Upper lobe of left lung (tissue), 6 donors: ENCODE data around the gene ABT1. TPM values are rescaled to one million over a fixed set of nuclear protein-coding genes. Genes with fewer than 3 reads are reported as not detected.
A peak's percentile ranks its signal among the peaks of the same experiment; 100 is the strongest.

ENCODE experiments used
- ATAC-seq, 2 donors: fragments of 200-7000 bp; cut with Tn5 transposase; one replicate each; pipeline ENCODE4 v1.9.1; 2022; ENCODE audit warnings: mild to moderate bottlenecking in 2 of 2, moderate library complexity in 2 of 2; ENCODE audit not compliant: low FRiP score in 2 of 2
- DNase-seq, 2 donors: peaks; one replicate each; pipeline ENCODE4 v3.0.0-alpha.2; 2019 to 2020
- H3K27ac ChIP-seq, 4 donors: fragments of 200-600 bp; sonication (generic); one replicate each; pipeline ENCODE4 v1.5.1; 2016 to 2019
- H3K27me3 ChIP-seq, 4 donors: fragments of 200-600 bp; sonication (generic); one replicate each; pipeline ENCODE4 v1.5.1; 2017 to 2019
- H3K36me3 ChIP-seq, 4 donors: fragments of 200-600 bp; sonication (generic); one replicate each; pipeline ENCODE4 v1.5.1; 2016 to 2019
- H3K4me1 ChIP-seq, 4 donors: fragments of 200-600 bp; sonication (generic); one replicate each; pipeline ENCODE4 v1.5.1; 2018 to 2019
- H3K4me3 ChIP-seq, 4 donors: fragments of 200-600 bp; sonication (generic); one replicate each; pipeline ENCODE4 v1.5.1; 2017 to 2019; ENCODE audit warnings: mild to moderate bottlenecking in 2 of 4, moderate library complexity in 1 of 4
- H3K9me3 ChIP-seq, 4 donors: fragments of 200-600 bp; sonication (generic); one replicate each; pipeline ENCODE4 v1.5.1; 2018 to 2019
- CTCF ChIP-seq, 6 experiments: fragments of 450-650 bp in 4 of 6; fragments of 200-600 bp in 2 of 6; sonication (generic) in 2 of 6; IDR thresholded peaks; one replicate each; pipeline ENCODE4 v1.5.1; 2016 to 2019; ENCODE audit warnings: antibody characterized with exemption in 6 of 6
- EP300 ChIP-seq, 4 donors: sonication (generic); formaldehyde crosslinking; IDR thresholded peaks; one replicate each; pipeline ENCODE4 v1.5.1; 2017; ENCODE audit warnings: antibody characterized with exemption in 4 of 4, control low read depth in 2 of 4
- POLR2A ChIP-seq, 4 donors: fragments of 450-650 bp; IDR thresholded peaks; one replicate each; pipeline ENCODE4 v1.5.1; 2016 to 2017; ENCODE audit warnings: antibody characterized with exemption in 4 of 4, mild to moderate bottlenecking in 2 of 4
- POLR2AphosphoS5 ChIP-seq, 2 donors: sonication (generic); formaldehyde crosslinking; IDR thresholded peaks; one replicate each; pipeline ENCODE4 v1.5.1; 2017; ENCODE audit warnings: antibody characterized with exemption in 2 of 2
- WGBS, 2 donors: methylation state at CpG; one replicate each; pipeline ENCODE4 v1.1.5; 2017 to 2018; 5-methylcytosine and 5-hydroxymethylcytosine counted together
- total RNA-seq, 6 donors: library from RNA; depleted of rRNA in 4 of 6; stranded (reverse); fragments of >200 nt in 4 of 6; gene quantifications; one replicate each; pipeline versions ENCODE4 v1.1.0 to v1.2.1, GENCODE V29; 2016 to 2021
- donor health status: DM: no; HTN: no; CAD: no; lungs with moderate emphysema.
- donor health status: DM: no; HTN: yes; CAD: no; lungs with severe emphysema.

Gene ABT1
- total RNA-seq, 6 donors from 2014 or later = 6.3 to 22.5 (median 15.4) TPM

GRCh38 chr6:26597389-26597766, 625 bp downstream of the ABT1 start:
- H3K27me3 ChIP-seq = peaks cover 0 to 14% (median 0%) of the 10 kb centered on the region in 4 donors

GRCh38 chr6:26597821-26598220, 1.1 kb downstream of the ABT1 start:
- no peak for ATAC-seq

More at GRCh38 chr6:26597389-26597766, 625 bp downstream of the ABT1 start:
- peaks cover 10 to 36% (median 17%) of the 10 kb centered on the region in 4 donors for H3K4me1 ChIP-seq
- H3K27ac ChIP-seq = peak overlapping the region; percentile 85 to 95 (median 91)
- peaks cover 4 to 27% (median 20%) of the 10 kb centered on the region in 4 donors for H3K36me3 ChIP-seq
- H3K9me3 ChIP-seq = no peaks in the 10 kb centered on the region
- DNase-seq (no peak), ATAC-seq (no peak)
- TF ChIP-seq CTCF (IDR thresholded peaks at IDR 0.05) (no peak), POLR2AphosphoS5 (IDR thresholded peaks at IDR 0.05) (no peak), EP300 (IDR thresholded peaks at IDR 0.05) (no peak), POLR2A (IDR thresholded peaks at IDR 0.05) (no peak)
- WGBS, 2 donors = 2 to 6% methylated on average over 7 to 10 of the region's 10 CpGs
- peak overlapping the region; percentile 81 to 94 (median 90) for H3K4me3 ChIP-seq

GRCh38 chr6:26598267-26598666, 1.5 kb downstream of the ABT1 start:
- Histone ChIP-seq H3K27ac (no peak overlapping the region), H3K27me3 (peaks cover 0 to 12% (median 0%) of the 10 kb centered on the region in 4 donors), H3K9me3 (no peaks in the 10 kb centered on the region), H3K4me1 (peaks cover 10 to 36% (median 17%) of the 10 kb centered on the region in 4 donors), H3K4me3 (no peak overlapping the region), H3K36me3 (peaks cover 4 to 27% (median 20%) of the 10 kb centered on the region in 4 donors)
- DNase-seq = peak in 1 of 2 donors; percentile 68
- ATAC-seq = no peak
- TF ChIP-seq CTCF (IDR thresholded peaks at IDR 0.05) (no peak), POLR2A (IDR thresholded peaks at IDR 0.05) (no peak), EP300 (IDR thresholded peaks at IDR 0.05) (no peak), POLR2AphosphoS5 (IDR thresholded peaks at IDR 0.05) (no peak)
- 88 to 89% methylated on average over 12 to 22 of the region's 22 CpGs for WGBS, 2 donors

More at GRCh38 chr6:26597821-26598220, 1.1 kb downstream of the ABT1 start:
- no peak for TF ChIP-seq CTCF (IDR thresholded peaks at IDR 0.05)
- no peaks in the 10 kb centered on the region for H3K9me3 ChIP-seq
- H3K27me3 ChIP-seq = peaks cover 0 to 14% (median 0%) of the 10 kb centered on the region in 4 donors
- H3K4me1 ChIP-seq = peaks cover 10 to 36% (median 17%) of the 10 kb centered on the region in 4 donors
- H3K4me3 ChIP-seq = peak overlapping the region; percentile 81 to 94 (median 90)
- H3K27ac ChIP-seq = no peak overlapping the region
- peak in 1 of 2 donors; percentile 58 for DNase-seq
- 65 to 67% methylated on average over 21 of the region's 21 CpGs for WGBS, 2 donors
- peaks cover 4 to 27% (median 20%) of the 10 kb centered on the region in 4 donors for H3K36me3 ChIP-seq

DNA sequence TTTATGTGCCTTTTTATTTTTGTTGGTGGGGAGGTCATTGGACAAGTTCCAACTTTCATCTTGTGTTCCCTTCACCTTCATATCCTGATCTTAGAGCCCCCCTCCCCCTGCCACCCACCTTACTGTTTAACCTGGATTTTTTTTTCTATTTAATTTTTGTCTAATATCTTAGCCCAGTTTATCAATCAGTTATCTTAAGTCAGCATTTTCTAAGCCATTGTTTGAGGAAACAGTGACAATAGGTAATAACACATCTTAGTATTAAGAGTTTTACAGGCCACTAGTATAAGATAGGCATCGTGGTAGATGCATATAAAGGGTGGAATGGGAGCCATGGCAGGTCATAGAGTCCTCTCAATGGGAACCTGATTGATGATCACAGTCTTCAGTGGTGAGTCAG, 2.4 kb downstream of the ABT1 start:
- TF ChIP-seq EP300 (IDR thresholded peaks at IDR 0.05) (no peak), POLR2A (IDR thresholded peaks at IDR 0.05) (no peak), CTCF (IDR thresholded peaks at IDR 0.05) (no peak), POLR2AphosphoS5 (IDR thresholded peaks at IDR 0.05) (no peak)
- H3K4me1 ChIP-seq = peaks cover 10 to 36% (median 17%) of the 10 kb centered on the region in 4 donors
- DNase-seq = no peak
- no peaks in the 10 kb centered on the region for H3K9me3 ChIP-seq
- WGBS, 2 donors = 82 to 86% methylated on average over 1 of the region's 1 CpG
- H3K36me3 ChIP-seq = peaks cover 4 to 27% (median 20%) of the 10 kb centered on the region in 4 donors
- H3K27me3 ChIP-seq = peaks cover 0 to 4% (median 0%) of the 10 kb centered on the region in 4 donors
- H3K27ac ChIP-seq = no peak overlapping the region
- ATAC-seq = no peak
- no peak overlapping the region for H3K4me3 ChIP-seq

GRCh38 chr6:26599591-26599990, 2.8 kb downstream of the ABT1 start:
- peaks cover 10 to 33% (median 17%) of the 10 kb centered on the region in 4 donors for H3K4me1 ChIP-seq
- H3K4me3 ChIP-seq = no peak overlapping the region
- H3K36me3 ChIP-seq = peaks cover 4 to 27% (median 20%) of the 10 kb centered on the region in 4 donors
- no peak for DNase-seq
- ATAC-seq = no peak
- no peak overlapping the region for H3K27ac ChIP-seq
- no peaks in the 10 kb centered on the region for H3K27me3 ChIP-seq
- 67 to 90% methylated on average over 1 of the region's 1 CpG for WGBS, 2 donors
- TF ChIP-seq POLR2A (IDR thresholded peaks at IDR 0.05) = no peak
- TF ChIP-seq CTCF (IDR thresholded peaks at IDR 0.05) = no peak
- TF ChIP-seq POLR2AphosphoS5 (IDR thresholded peaks at IDR 0.05) = no peak
- no peak for TF ChIP-seq EP300 (IDR thresholded peaks at IDR 0.05)
- H3K9me3 ChIP-seq = no peaks in the 10 kb centered on the region
